OCI-LY7 (cell line): ENCODE results near the gene RPS6KA5. TPM values are rescaled to one million over a fixed set of nuclear protein-coding genes. Genes with fewer than 3 reads are reported as not detected.
"Not testable (repeated sequence)": the region's sequence is repeated elsewhere in the genome, so short reads cannot be mapped to it uniquely, and the experiment has no call there.

Experiments
- BruUV-seq: library from RNA; stranded (reverse); fragments of 400-500 nt; replicated peaks from 2 replicates; lab custom pipeline; 2021; lab: Mats Ljungman, UMichigan
- CTCF ChIA-PET: fragments of 300-600 bp; sonication (Branson Sonifier 250); formaldehyde crosslinking; loops from one replicate; lab custom pipeline; 2022; ENCODE audit warnings: antibody characterized with exemption; ENCODE audit not compliant: unreplicated experiment; lab: Charles Lee
- POLR2A ChIA-PET: fragments of 300-600 bp; sonication (Branson Sonifier 250); formaldehyde crosslinking; loops from one replicate; lab custom pipeline; 2022; ENCODE audit warnings: antibody characterized with exemption; lab: Charles Lee
- DNase-seq: peaks from one replicate; pipeline ENCODE4 v3.0.0-alpha.2; 2015; ENCODE audit warnings: low spot score
- H2AFZ ChIP-seq: fragments of 200-600 bp; sonication (generic), shearing (Covaris generic); 2 replicates; pipeline ENCODE4 v1.6.1; 2014; ENCODE audit warnings: mild to moderate bottlenecking, antibody characterized with exemption, low read length, moderate library complexity
- H3K27ac ChIP-seq: fragments of 200-600 bp; sonication (generic); 2 replicates; pipeline ENCODE4 v1.5.1; 2014; ENCODE audit warnings: mixed run types, low read depth, mild to moderate bottlenecking, moderate library complexity, low read length, inconsistent platforms; ENCODE audit not compliant: poor library complexity, severe bottlenecking
- H3K36me3 ChIP-seq: fragments of 200-600 bp; sonication (generic); 2 replicates; pipeline ENCODE4 v1.6.1; 2014; ENCODE audit warnings: mild to moderate bottlenecking, antibody characterized with exemption, low read length, moderate library complexity, mixed read lengths; ENCODE audit not compliant: insufficient read depth
- H3K4me1 ChIP-seq: fragments of 200-600 bp; sonication (generic); 2 replicates; pipeline ENCODE4 v1.5.1; 2014; ENCODE audit warnings: mild to moderate bottlenecking, low read length; ENCODE audit not compliant: insufficient read depth, poor library complexity, severe bottlenecking
- H3K4me2 ChIP-seq: fragments of 200-600 bp; sonication (generic); 2 replicates; pipeline ENCODE4 v1.6.1; 2014; ENCODE audit warnings: mild to moderate bottlenecking, low read length
- H3K4me3 ChIP-seq: fragments of 200-600 bp; sonication (generic); 2 replicates; pipeline ENCODE4 v1.5.1; 2014; ENCODE audit warnings: mild to moderate bottlenecking, low read depth, low read length; ENCODE audit not compliant: poor library complexity, severe bottlenecking
- H3K79me2 ChIP-seq: fragments of 200-600 bp; sonication (generic); 2 replicates; pipeline ENCODE4 v1.6.1; 2016; ENCODE audit warnings: low read depth, mild to moderate bottlenecking, low read length, moderate library complexity, mixed read lengths; ENCODE audit not compliant: insufficient read depth
- H3K9me2 ChIP-seq: fragments of 200-600 bp; sonication (generic); 2 replicates; pipeline ENCODE4 v1.6.1; 2016; ENCODE audit warnings: mild to moderate bottlenecking, low read length, mixed read lengths; ENCODE audit not compliant: insufficient read depth
- H3K9me3 ChIP-seq: fragments of 200-600 bp; sonication (generic); 2 replicates; pipeline ENCODE4 v1.6.1; 2014; ENCODE audit warnings: mild to moderate bottlenecking, mixed run types, low read length, mixed read lengths
- H4K20me1 ChIP-seq: fragments of 200-600 bp; sonication (generic); 2 replicates; pipeline ENCODE4 v1.6.1; 2014; ENCODE audit warnings: mild to moderate bottlenecking, antibody characterized with exemption, low read length, moderate library complexity, mixed read lengths; ENCODE audit not compliant: insufficient read depth
- EZH2phosphoT487 ChIP-seq: fragments of 200-600 bp; sonication (generic); IDR thresholded peaks from 2 replicates; pipeline ENCODE4 v1.6.1; 2018; ENCODE audit warnings: low read depth, borderline replicate concordance, mild to moderate bottlenecking, mixed run types, antibody characterized with exemption, low read length, moderate library complexity, mixed read lengths
- intact Hi-C: fragments of 100-400 bp; cut with micrococcal nuclease; formaldehyde crosslinking; loops from one replicate; pipeline ENCODE4 v1.10.0; 2022; ENCODE audit not compliant: unreplicated experiment
- total RNA-seq, 2 experiments: library from RNA; depleted of rRNA in 1 of 2; stranded (reverse); fragments of >200 nt in 1 of 2; shearing (Covaris generic) in 1 of 2; gene quantifications; 2 replicates each; pipeline ENCODE4 v1.2.3, GENCODE V29; 2014 to 2022
- TF ChIP-seq, protein P1 (sequence below): fragments of 200-600 bp; sonication (generic); conservative IDR thresholded peaks from 2 replicates; pipeline ENCODE4 v1.5.1; 2014; ENCODE audit warnings: mild to moderate bottlenecking, antibody characterized with exemption, low read length, moderate library complexity, mixed read lengths

RPS6KA5 gene
- total RNA-seq, 2 experiments from 2014 or later, result 9.6 to 12.7 TPM

DNA sequence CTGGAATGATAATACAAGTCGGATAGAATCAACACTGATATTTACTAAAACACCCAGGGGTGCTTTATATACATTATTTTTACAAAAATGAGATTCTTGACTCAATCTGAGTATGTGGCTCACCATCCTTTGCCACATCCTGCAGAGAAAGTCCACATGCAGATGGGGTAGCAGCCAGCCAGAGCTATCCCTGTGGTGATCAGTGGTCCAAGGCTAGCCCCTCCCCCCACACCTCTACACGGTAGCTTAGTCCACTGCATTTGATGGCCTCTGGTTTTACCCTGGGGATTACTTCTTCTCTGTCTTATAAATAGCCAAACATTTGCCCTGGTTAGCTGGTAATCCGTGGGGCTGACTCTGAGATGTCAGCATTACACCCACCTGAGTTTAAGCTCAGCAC is 216.1 kb downstream of the RPS6KA5 start:
- Histone ChIP-seq H3K4me1 (no peaks in the 10 kb centered on the region), H2AFZ (no peak overlapping the region), H3K9me2 (no peaks in the 10 kb centered on the region), H3K4me3 (no peak overlapping the region), H3K9me3 (no peaks in the 10 kb centered on the region), H3K79me2 (no peaks in the 10 kb centered on the region), H3K4me2 (no peak overlapping the region), H4K20me1 (no peaks in the 10 kb centered on the region), H3K27ac (no peak overlapping the region), H3K36me3 (no peaks in the 10 kb centered on the region)
- DNase-seq, result no peak
- TF ChIP-seq EZH2phosphoT487, result no peak
- TF ChIP-seq, protein P1, sequence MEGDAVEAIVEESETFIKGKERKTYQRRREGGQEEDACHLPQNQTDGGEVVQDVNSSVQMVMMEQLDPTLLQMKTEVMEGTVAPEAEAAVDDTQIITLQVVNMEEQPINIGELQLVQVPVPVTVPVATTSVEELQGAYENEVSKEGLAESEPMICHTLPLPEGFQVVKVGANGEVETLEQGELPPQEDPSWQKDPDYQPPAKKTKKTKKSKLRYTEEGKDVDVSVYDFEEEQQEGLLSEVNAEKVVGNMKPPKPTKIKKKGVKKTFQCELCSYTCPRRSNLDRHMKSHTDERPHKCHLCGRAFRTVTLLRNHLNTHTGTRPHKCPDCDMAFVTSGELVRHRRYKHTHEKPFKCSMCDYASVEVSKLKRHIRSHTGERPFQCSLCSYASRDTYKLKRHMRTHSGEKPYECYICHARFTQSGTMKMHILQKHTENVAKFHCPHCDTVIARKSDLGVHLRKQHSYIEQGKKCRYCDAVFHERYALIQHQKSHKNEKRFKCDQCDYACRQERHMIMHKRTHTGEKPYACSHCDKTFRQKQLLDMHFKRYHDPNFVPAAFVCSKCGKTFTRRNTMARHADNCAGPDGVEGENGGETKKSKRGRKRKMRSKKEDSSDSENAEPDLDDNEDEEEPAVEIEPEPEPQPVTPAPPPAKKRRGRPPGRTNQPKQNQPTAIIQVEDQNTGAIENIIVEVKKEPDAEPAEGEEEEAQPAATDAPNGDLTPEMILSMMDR, result no peak
- BruUV-seq, result no TSS peak
- ChIA-PET CTCF (no interaction called here), POLR2A (interaction anchor here (0.6 to 0.7 kb wide), 2 partner anchors 36 to 412 kb away, joined by 3 to 4 read pairs; no protein-coding TSS in a partner anchor)
- intact Hi-C loops, result no loop called here

DNA sequence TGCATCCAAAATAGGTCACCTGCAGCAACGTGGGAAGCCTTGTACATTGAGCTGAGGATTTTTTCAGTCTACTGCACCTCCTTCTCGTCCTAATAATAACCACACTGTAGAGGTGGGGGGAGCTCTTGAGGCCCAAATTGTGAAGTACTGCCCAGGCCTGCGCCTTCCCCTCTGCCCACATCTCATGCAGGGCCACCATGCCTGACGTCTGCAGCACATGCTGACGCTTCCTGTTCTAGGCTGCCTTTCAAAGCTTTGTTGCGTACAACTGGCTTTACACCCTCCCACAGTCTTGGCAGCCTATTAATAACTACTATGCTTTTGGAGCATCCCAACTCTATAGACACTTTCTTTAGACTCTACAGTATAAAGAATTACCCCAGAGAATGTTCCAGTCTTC is 217.7 kb downstream of the RPS6KA5 start:
- BruUV-seq, result no TSS peak
- ChIA-PET CTCF (no interaction called here), POLR2A (no interaction called here)
- Histone ChIP-seq H3K9me3 (no peaks in the 10 kb centered on the region), H4K20me1 (no peaks in the 10 kb centered on the region), H3K4me2 (no peak overlapping the region), H3K27ac (no peak overlapping the region), H3K79me2 (no peaks in the 10 kb centered on the region), H3K9me2 (no peaks in the 10 kb centered on the region), H3K36me3 (no peaks in the 10 kb centered on the region), H3K4me3 (no peak overlapping the region), H3K4me1 (no peaks in the 10 kb centered on the region), H2AFZ (no peak overlapping the region)
- intact Hi-C loops, result no loop called here
- no peak for TF ChIP-seq EZH2phosphoT487
- TF ChIP-seq, protein P1, result no peak
- DNase-seq, result no peak

DNA sequence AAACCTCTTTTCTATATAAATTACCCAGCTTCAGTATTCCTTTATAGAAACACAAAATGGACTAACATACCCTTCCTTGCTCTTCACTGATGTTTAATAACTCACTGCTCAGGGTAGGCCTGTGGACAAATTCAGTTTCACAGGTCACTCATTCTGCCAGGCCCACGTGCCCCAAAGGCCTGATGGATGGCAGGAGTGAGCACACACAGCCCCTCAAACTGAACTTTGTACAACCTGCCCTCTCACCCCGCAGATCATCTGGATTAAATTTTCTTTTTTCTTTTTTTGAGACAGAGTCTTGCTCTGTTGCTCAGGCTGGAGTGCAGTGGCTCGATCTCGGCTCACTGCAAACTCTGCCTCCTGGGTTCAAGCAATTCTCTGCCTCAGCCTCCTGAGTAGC is 219.8 kb downstream of the RPS6KA5 start:
- H3K36me3 ChIP-seq, H3K4me2 ChIP-seq, DNase-seq, H3K4me1 ChIP-seq, POLR2A ChIA-PET, BruUV-seq, H2AFZ ChIP-seq, H3K4me3 ChIP-seq, H3K9me3 ChIP-seq, H4K20me1 ChIP-seq, H3K9me2 ChIP-seq, H3K79me2 ChIP-seq, CTCF ChIA-PET, intact Hi-C loops, H3K27ac ChIP-seq: not testable (repeated sequence)
